Measurements from ENCODE around the gene GCSH. TPM values are rescaled to one million over a fixed set of nuclear protein-coding genes. Genes with fewer than 3 reads are reported as not detected.

Gene GCSH
- total RNA-seq, 1 experiment from 2014 or later = 51.7 TPM

DNA sequence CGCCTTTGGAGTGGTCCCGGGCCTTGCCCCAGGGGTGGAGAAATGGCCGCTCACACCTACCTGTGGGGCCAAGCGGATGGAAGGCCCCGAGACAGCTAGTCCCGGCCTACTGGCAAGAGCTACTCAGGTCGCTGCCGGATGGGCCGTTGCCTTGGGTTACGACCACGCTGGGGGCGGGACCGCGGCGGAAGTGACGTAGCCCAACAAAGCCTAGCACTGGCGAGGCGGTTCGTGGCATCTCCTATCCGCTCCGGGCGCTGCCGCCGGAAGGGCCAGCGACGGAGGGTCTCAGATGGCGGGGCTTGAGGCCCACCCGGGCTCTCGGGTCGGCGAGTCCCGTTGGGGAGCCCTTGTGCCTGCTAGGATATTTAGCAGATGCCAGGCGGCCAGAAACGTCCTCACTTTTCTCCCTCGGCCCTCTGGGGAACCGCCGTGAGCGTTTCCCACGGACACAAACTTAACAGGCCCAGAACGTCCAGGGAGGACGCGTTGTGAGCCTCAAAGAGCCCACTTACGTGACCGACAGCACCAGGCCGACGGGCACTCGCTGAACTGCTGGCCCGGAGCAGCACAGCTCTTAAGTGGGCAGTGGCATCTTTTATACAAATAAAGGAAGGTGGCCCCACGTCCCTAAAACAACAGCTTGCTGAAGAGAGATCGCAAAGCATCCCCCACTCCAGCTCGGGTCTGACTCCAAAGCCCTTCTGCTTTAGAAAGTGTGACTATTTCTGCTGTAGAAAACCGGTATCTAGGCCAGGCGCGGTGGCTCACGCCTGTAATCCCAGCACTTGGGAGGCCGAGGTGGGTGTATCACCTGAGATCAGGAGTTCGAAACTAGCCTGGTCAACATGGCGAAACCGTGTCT lies 18.9 kb downstream of the GCSH start, which contains the start of gene C16orf46:
Gene C16orf46 (minus strand): TSS at position 163 of the 865 bp plus-strand sequence. CDS start 13,283 bp downstream, outside the sequence.
- TF ChIP-seq, protein P1, sequence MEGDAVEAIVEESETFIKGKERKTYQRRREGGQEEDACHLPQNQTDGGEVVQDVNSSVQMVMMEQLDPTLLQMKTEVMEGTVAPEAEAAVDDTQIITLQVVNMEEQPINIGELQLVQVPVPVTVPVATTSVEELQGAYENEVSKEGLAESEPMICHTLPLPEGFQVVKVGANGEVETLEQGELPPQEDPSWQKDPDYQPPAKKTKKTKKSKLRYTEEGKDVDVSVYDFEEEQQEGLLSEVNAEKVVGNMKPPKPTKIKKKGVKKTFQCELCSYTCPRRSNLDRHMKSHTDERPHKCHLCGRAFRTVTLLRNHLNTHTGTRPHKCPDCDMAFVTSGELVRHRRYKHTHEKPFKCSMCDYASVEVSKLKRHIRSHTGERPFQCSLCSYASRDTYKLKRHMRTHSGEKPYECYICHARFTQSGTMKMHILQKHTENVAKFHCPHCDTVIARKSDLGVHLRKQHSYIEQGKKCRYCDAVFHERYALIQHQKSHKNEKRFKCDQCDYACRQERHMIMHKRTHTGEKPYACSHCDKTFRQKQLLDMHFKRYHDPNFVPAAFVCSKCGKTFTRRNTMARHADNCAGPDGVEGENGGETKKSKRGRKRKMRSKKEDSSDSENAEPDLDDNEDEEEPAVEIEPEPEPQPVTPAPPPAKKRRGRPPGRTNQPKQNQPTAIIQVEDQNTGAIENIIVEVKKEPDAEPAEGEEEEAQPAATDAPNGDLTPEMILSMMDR (conservative IDR thresholded peaks at IDR 0.05) = no peak
- no peak for TF ChIP-seq EZH2 (IDR thresholded peaks at IDR 0.05; ENCODE audit: low read depth)
- intact Hi-C loops (cut with micrococcal nuclease; ENCODE audit: unreplicated experiment) = loop anchor here (5.0 to 10.0 kb wide), 2 partner anchors 105 to 237 kb away; partner anchors contain the start of gene GAN
- Histone ChIP-seq H3F3A (ENCODE audit: insufficient read depth, low read depth) (peaks cover 26% of the 10 kb centered on the region; the same call in 1 of the 2 replicates), H4K20me1 (ENCODE audit: insufficient read depth) (no peaks in the 10 kb centered on the region), H3K27me3 (ENCODE audit: insufficient read depth, low read depth) (no peaks in the 10 kb centered on the region), H3K4me1 (replicated peaks; ENCODE audit: insufficient read depth) (peaks cover 17% of the 10 kb centered on the region; the same call in 1 of the 2 replicates), H3K4me3 (peak within 1 kb of the TSS; percentile 76), H3K36me3 (ENCODE audit: low read depth) (no peaks in the 10 kb centered on the region), H3K79me2 (ENCODE audit: low read depth) (peaks cover 9% of the 10 kb centered on the region; the same call in 1 of the 2 replicates), H3K4me2 (peak within 1 kb of the TSS; percentile 84), H3K9me2 (ENCODE audit: insufficient read depth) (no peaks in the 10 kb centered on the region), H3K27ac (peak within 1 kb of the TSS; percentile 79), H3K9me3 (ENCODE audit: insufficient read depth, low read depth) (no peaks in the 10 kb centered on the region), H2AFZ (peak within 1 kb of the TSS; percentile 89)
- CTCF ChIA-PET = interaction anchor here (0.6 kb wide), 1 partner anchor 90 kb away, joined by 6 read pairs; no protein-coding TSS in a partner anchor
- POLR2A ChIA-PET (ENCODE audit: unreplicated experiment) = interaction anchor here (0.5 to 1.0 kb wide), 7 partner anchors 20 to 324 kb away, joined by 3 to 4 read pairs (median 3); partner anchors contain the start of gene GAN
- peak; percentile 91 to 97 for DNase-seq
- BruUV-seq (replicated peaks) = TSS peak; percentile 94

DNA sequence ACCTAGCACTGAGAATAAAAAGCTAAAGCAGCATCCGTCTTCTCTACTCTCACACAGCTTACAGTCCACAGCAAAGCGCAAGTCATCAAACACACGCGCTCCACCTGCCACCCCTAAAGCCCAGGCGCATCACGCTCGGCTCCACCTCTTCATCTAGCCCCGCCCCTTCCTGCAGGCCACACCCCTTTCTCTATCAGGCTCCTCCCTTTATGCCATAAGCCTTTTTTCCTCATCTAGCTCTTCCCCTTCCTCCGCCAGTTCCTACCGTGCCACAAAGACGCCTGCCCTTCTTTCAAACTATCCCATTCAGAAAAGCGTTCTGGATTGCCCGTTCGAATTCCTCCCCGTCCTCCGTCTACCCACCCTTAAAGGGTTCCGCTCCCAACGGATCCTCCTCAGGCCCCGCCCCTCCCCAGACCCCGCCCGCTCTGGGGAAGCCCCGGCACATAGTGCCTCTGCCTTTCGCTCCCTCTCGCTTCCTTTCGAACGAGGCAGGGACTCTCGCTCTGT lies 19.6 kb downstream of the GCSH start:
- Histone ChIP-seq H3K27me3 (ENCODE audit: insufficient read depth, low read depth) (no peaks in the 10 kb centered on the region), H2AFZ (peak overlapping the region; percentile 89), H3K9me2 (ENCODE audit: insufficient read depth) (no peaks in the 10 kb centered on the region), H3K79me2 (ENCODE audit: low read depth) (peaks cover 9% of the 10 kb centered on the region; the same call in 1 of the 2 replicates), H3K36me3 (ENCODE audit: low read depth) (no peaks in the 10 kb centered on the region), H3K4me2 (peak overlapping the region; percentile 84), H3K27ac (peak overlapping the region; percentile 79), H3K4me1 (replicated peaks; ENCODE audit: insufficient read depth) (peaks cover 24% of the 10 kb centered on the region; the same call in 1 of the 2 replicates), H3F3A (ENCODE audit: insufficient read depth, low read depth) (peaks cover 20% of the 10 kb centered on the region; the same call in 1 of the 2 replicates), H3K9me3 (ENCODE audit: insufficient read depth, low read depth) (no peaks in the 10 kb centered on the region), H4K20me1 (ENCODE audit: insufficient read depth) (no peaks in the 10 kb centered on the region), H3K4me3 (peak overlapping the region; percentile 76)
- peak in 1 of 2 experiments; percentile 89 for DNase-seq
- POLR2A ChIA-PET (ENCODE audit: unreplicated experiment) = interaction anchor here (0.5 to 1.0 kb wide), 9 partner anchors 13 to 325 kb away, joined by 3 to 4 read pairs (median 3); partner anchors contain the start of gene GAN
- no TSS peak for BruUV-seq (replicated peaks)
- CTCF ChIA-PET = interaction anchor here (0.6 kb wide), 2 partner anchors 90 to 129 kb away, joined by 5 to 6 read pairs; no protein-coding TSS in a partner anchor
- TF ChIP-seq EZH2 (IDR thresholded peaks at IDR 0.05; ENCODE audit: low read depth) = no peak
- TF ChIP-seq, protein P1 (conservative IDR thresholded peaks at IDR 0.05) = no peak
- intact Hi-C loops (cut with micrococcal nuclease; ENCODE audit: unreplicated experiment) = loop anchor here (1.0 to 10.0 kb wide), 3 partner anchors 41 to 238 kb away; partner anchors contain the start of genes ATMIN and GAN
